Measurements from ENCODE around the gene ZNF182.
"Not testable (repeated sequence)": the region's sequence is repeated elsewhere in the genome, so short reads cannot be mapped to it uniquely, and the experiment has no call there.

ZNF182 gene

DNA sequence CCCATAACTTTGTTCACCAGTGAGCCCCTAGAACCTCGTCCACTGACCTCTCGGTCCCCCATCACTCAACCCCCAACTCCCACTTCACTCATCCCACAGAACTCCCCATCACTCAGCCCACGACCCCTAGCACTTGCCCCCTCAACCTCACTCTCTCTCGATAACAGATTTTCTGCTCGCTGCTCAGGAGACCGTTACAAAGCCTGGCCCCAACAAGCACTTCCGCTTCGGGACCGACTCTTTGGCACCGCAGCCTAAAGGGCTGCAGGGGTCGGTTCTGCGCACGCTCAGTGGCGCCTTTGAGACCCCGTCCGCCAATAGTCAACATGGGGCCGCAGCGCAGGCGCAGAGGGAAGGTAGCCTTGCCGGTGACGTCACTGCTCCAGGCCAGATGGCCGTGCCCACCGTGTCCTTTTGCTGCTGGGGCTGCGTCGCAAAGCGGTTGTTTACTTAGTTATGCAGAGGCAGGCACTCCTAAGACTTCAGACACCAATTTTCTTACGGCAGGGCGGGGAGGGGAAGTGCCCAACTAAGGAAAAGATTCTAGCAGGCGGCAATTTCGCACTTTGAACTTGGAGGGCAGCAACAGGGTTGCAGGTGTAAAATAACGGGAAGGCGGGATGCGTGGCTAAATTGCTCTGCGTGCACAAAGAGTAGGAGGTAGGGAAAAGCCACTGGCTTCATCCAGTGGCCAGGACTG is at the start of gene ZNF182:
TSS of gene ZNF182 (minus strand) at position 232 of the 700 bp plus-strand sequence. CDS start 1,380 bp downstream, outside the sequence.
- peak; percentile 95 for DNase-seq (ENCODE audit: low read depth)
- TF ChIP-seq, protein P1, sequence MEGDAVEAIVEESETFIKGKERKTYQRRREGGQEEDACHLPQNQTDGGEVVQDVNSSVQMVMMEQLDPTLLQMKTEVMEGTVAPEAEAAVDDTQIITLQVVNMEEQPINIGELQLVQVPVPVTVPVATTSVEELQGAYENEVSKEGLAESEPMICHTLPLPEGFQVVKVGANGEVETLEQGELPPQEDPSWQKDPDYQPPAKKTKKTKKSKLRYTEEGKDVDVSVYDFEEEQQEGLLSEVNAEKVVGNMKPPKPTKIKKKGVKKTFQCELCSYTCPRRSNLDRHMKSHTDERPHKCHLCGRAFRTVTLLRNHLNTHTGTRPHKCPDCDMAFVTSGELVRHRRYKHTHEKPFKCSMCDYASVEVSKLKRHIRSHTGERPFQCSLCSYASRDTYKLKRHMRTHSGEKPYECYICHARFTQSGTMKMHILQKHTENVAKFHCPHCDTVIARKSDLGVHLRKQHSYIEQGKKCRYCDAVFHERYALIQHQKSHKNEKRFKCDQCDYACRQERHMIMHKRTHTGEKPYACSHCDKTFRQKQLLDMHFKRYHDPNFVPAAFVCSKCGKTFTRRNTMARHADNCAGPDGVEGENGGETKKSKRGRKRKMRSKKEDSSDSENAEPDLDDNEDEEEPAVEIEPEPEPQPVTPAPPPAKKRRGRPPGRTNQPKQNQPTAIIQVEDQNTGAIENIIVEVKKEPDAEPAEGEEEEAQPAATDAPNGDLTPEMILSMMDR (IDR thresholded peaks at IDR 0.05; ENCODE audit: insufficient read depth, low read depth, low read length, missing control alignments): no peak
- peak within 1 kb of the TSS; percentile 85 for H3K4me3 ChIP-seq (ENCODE audit: low read depth, low read length)

DNA sequence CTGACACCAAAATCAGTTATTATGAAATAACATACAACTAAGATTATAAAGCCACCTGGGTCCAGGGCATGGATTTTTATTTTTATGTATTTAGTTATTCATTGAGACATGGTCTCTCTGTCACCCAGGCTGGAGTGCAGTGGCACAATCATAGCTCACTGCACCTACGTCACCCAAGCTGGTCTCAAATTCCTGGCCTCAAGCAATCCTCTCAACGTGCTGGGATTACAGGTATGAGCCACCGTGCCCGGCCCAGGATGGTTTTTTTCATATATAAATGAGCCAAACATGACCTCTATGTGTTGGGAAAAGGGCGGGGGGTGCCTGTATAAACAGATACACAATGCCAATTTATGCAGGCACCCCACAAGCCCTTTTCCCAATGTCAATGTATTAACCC is 43.1 kb upstream of the ZNF182 start:
- H3K4me3 ChIP-seq (ENCODE audit: low read depth, low read length): no peak overlapping the region
- TF ChIP-seq, protein P1 (IDR thresholded peaks at IDR 0.05; ENCODE audit: insufficient read depth, low read depth, low read length, missing control alignments): no peak
- no peak for DNase-seq (ENCODE audit: low read depth)

DNA sequence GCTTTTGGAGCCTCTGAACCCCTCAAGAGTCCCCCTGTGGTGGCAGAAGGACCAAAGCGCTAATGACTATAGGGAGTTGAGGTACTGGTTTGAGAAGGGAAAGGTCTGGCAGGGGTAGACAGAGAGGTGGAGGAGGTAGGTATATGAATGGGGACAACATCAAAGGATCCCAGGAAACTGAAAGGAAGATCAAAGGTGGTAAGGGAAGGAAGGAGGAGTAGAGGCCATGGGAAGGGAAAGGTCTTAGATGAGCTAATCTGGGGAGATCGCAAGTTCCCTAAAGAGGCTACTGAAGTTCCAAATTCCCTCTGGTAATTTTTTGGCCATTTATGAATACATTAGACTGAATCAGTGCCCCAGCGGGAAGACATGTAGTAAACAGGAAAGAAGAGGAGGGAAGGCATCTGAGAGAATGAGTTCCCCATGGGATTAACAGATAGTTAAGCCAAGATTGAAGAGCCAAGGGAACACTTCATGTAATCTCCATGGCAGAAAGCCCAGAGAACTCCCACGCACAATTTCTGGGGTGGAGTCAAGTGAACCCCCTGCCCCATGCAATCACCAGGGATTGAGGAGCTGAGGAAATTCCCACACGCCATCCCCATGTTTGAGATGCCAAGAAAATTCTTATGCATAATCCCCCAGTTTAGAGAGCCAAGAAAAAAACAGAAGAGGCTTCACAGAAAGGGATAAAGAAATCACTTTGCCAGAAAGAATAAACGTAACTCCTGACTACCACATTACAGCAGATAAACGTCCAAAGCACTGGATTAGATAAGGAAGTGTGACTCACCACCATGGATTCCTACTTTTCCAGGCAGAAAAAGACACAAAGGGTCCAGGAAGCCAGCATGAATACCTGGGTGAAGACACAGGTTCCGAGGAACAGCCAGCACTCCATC is 41.9 kb upstream of the ZNF182 start:
- TF ChIP-seq, protein P1 (IDR thresholded peaks at IDR 0.05; ENCODE audit: insufficient read depth, low read depth, low read length, missing control alignments): no peak
- DNase-seq (ENCODE audit: low read depth): no peak

DNA sequence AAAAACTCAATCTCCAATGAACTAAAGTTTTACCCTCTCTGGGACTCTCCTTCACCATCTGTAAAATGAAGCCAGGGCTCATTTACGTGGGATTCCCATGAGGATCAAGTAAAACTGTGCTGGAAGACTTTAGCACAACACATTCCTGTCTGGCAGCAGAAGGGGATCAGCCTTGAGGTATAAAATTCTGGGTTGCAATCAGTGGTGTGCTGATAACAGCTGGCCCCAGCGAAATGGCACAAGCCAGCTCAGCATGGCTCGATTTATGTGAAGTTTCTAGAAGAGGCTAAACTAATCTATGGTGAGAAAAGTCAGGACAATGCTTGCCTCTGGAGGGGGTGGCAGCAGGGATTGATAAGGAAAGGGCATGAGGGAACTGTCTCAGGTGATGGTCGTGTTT is 39.3 kb upstream of the ZNF182 start:
- no peak overlapping the region for H3K4me3 ChIP-seq (ENCODE audit: low read depth, low read length)
- TF ChIP-seq, protein P1 (IDR thresholded peaks at IDR 0.05; ENCODE audit: insufficient read depth, low read depth, low read length, missing control alignments): no peak
- no peak for DNase-seq (ENCODE audit: low read depth)

More for the DNA sequence above, 41.9 kb upstream of the ZNF182 start:
- no peak overlapping the region for H3K4me3 ChIP-seq (ENCODE audit: low read depth, low read length)

DNA sequence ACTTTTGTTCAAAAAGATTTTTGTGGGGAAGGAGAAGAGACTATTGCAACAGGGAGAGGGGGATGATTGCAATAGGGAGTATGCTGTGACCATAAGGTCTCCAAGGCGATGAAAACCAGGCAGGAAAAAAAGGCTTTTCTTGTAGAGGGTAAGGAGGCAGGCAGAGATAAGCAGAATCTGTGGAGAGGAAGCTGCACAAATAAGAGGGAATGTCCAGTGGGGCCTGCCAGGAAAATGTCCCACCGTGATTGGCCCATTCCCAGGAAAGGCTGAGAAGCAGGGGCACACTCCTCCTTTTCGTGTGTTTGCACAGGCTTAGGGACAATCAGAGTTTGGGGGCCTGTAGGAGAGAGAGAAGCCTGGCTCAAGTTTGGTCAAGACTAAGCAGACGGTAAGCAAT is 32.1 kb upstream of the ZNF182 start:
- H3K4me3 ChIP-seq (ENCODE audit: low read depth, low read length): no peak overlapping the region
- DNase-seq (ENCODE audit: low read depth): no peak
- TF ChIP-seq, protein P1 (IDR thresholded peaks at IDR 0.05; ENCODE audit: insufficient read depth, low read depth, low read length, missing control alignments): no peak

DNA sequence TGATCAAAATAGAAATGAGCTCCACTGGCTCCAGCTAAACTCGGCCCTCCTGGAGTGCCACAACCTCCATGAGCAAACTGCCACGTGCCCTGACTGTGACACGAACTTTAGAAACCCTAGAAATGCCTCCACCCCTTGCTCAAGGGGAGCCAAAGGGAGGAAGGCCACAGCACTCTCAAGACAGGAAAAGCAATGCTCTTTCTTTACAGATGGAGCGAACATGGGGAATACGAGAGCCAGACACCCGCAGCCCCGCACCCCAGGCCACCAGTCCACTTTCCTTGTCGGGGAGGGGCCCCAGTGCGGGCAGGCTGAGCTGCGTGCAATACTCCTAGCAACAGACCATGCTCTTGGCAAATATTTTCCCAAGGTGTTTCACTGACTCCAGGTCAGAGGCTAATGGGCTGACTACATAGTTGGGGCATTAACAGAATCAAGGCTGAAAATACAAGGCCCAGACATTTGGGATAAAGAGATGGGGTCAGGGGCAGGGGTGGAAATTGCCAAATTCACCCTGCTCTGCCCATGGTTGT is 26.9 kb upstream of the ZNF182 start:
- not testable (repeated sequence) for DNase-seq (ENCODE audit: low read depth); H3K4me3 ChIP-seq (ENCODE audit: low read depth, low read length)

DNA sequence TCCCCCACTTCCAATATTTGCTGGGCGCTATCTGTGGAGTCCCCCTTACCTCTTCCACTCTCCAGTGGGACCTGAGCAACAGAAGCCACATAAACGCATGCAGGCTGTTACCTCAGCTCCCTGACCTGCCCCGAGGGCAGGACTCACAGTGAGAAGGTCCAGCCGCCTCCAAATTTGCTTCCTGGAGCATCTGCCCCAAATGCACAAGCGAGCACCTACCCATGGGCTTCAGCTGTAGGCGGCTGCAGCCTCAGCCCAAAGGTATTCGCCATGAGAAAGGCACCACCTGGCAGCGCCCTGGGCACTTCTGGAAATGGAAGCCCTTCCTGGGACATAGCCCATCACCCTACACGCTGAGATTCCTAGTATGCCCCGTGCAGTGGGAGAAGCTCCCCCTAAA is 26.4 kb upstream of the ZNF182 start:
- TF ChIP-seq, protein P1 (IDR thresholded peaks at IDR 0.05; ENCODE audit: insufficient read depth, low read depth, low read length, missing control alignments): no peak
- DNase-seq (ENCODE audit: low read depth): no peak
- H3K4me3 ChIP-seq (ENCODE audit: low read depth, low read length): no peak overlapping the region
